OCI-LY1 (cell line): ENCODE measurements around the gene CDKL5.

Experiments used
- CTCF ChIP-seq: fragments of 200-600 bp; sonication (generic), shearing (Covaris generic); IDR thresholded peaks from 2 replicates; pipeline ENCODE4 v1.5.1; 2017; ENCODE audit warnings: mild to moderate bottlenecking, antibody characterized with exemption, low read length, moderate library complexity, mixed read lengths
- EZH2 ChIP-seq: fragments of 200-600 bp; sonication (generic), shearing (Covaris generic); IDR thresholded peaks from 2 replicates; pipeline ENCODE4 v1.8.0; 2017; ENCODE audit warnings: borderline replicate concordance, mixed run types, mild to moderate bottlenecking, antibody characterized with exemption, low read length, moderate library complexity, mixed read lengths

- TF ChIP-seq CTCF (no peak), EZH2 (no peak)
Observed at GRCh38 chrX:18449236-18449635, 23.8 kb downstream of the CDKL5 start.
